Measurements from ENCODE around the gene HDAC11. TPM values are rescaled to one million over a fixed set of nuclear protein-coding genes. Genes with fewer than 3 reads are reported as not detected.
A peak's percentile ranks its signal among the peaks of the same experiment; 100 is the strongest.

HDAC11 gene
- total and polyA plus RNA-seq, 2 of the 13 experiments (the other 11 are each of a cell fraction or from before 2014, with no cell fraction given): 13.7 to 33.1 TPM

GRCh38 chr3:13457593-13457992 lies 22.5 kb upstream of the HDAC11 start:
- Histone ChIP-seq H4K20me1 (ENCODE audit: insufficient read depth, low read length) (no peaks in the 10 kb centered on the region), H3K9me3 (ENCODE audit: low read length) (no peaks in the 10 kb centered on the region), H3K4me1 (ENCODE audit: insufficient read depth, low read length) (peaks cover 94% of the 10 kb centered on the region), H3K9ac (ENCODE audit: insufficient read depth, low read depth, low read length) (no peak overlapping the region), H2AFZ (ENCODE audit: low read length) (no peak overlapping the region), H3K36me3 (replicated peaks in 1 of 2; ENCODE audit: control insufficient read depth in 1 of 2, insufficient read depth in 2 of 2, low read length in 2 of 2) (no peaks in the 10 kb centered on the region), H3K27me3 (ENCODE audit: control insufficient read depth in 1 of 2, insufficient read depth in 2 of 2, low read length in 2 of 2) (no peaks in the 10 kb centered on the region), H3K4me3 (replicated peaks in 1 of 3; ENCODE audit: insufficient read depth in 1 of 3, low read depth in 2 of 3, low read length in 3 of 3) (0 out of 6 replicates have a peak overlapping the region, but pooled peaks of 1 of the 3 experiments have one; percentile 23), H3K27ac (ENCODE audit: extremely low read length, insufficient read depth, low read length) (no peak overlapping the region), H3K4me2 (ENCODE audit: low read depth, low read length) (peak overlapping the region; percentile 28; the same call in 1 of the 2 replicates), H3K79me2 (ENCODE audit: insufficient read depth, low read length) (no peaks in the 10 kb centered on the region)
- intact Hi-C loops (cut with micrococcal nuclease; ENCODE audit: unreplicated experiment) (loop anchor here (10.0 kb wide), 1 partner anchor 153 kb away; no protein-coding TSS in a partner anchor), in situ Hi-C loops (cut with HindIII; ENCODE audit: extremely low pct_ligation_motif_present, low pct_unique_long_range_greater_than_20kb) (no loop called here)
- ChIA-PET CTCF (ENCODE audit: low intra/inter-chr PET ratio, low total read pairs) (no interaction called here), POLR2A (no interaction called here)
- FAIRE-seq: no peak
- no peak for ATAC-seq
- WGBS (ENCODE audit: low lambda C conversion rate): 33% methylated on average over 4 of the region's 4 CpGs
- no TSS peak for BruUV-seq (replicated peaks)
- DNase-seq (ENCODE audit: low spot score): peak; percentile 39
- TF ChIP-seq KDM1A (CRISPR knock-in tag; IDR thresholded peaks at IDR 0.05): no peak
- no peak for TF ChIP-seq ZNF280B (CRISPR knock-in tag; IDR thresholded peaks at IDR 0.05; ENCODE audit: borderline replicate concordance)
- no peak for TF ChIP-seq ZNF180 (CRISPR knock-in tag; IDR thresholded peaks at IDR 0.05; ENCODE audit: borderline replicate concordance, low read depth)
- no peak for TF ChIP-seq ZNF768 (CRISPR knock-in tag; IDR thresholded peaks at IDR 0.05)
- no peak for TF ChIP-seq ZNF737 (CRISPR knock-in tag; IDR thresholded peaks at IDR 0.05; ENCODE audit: borderline replicate concordance)
- TF ChIP-seq, protein P1, sequence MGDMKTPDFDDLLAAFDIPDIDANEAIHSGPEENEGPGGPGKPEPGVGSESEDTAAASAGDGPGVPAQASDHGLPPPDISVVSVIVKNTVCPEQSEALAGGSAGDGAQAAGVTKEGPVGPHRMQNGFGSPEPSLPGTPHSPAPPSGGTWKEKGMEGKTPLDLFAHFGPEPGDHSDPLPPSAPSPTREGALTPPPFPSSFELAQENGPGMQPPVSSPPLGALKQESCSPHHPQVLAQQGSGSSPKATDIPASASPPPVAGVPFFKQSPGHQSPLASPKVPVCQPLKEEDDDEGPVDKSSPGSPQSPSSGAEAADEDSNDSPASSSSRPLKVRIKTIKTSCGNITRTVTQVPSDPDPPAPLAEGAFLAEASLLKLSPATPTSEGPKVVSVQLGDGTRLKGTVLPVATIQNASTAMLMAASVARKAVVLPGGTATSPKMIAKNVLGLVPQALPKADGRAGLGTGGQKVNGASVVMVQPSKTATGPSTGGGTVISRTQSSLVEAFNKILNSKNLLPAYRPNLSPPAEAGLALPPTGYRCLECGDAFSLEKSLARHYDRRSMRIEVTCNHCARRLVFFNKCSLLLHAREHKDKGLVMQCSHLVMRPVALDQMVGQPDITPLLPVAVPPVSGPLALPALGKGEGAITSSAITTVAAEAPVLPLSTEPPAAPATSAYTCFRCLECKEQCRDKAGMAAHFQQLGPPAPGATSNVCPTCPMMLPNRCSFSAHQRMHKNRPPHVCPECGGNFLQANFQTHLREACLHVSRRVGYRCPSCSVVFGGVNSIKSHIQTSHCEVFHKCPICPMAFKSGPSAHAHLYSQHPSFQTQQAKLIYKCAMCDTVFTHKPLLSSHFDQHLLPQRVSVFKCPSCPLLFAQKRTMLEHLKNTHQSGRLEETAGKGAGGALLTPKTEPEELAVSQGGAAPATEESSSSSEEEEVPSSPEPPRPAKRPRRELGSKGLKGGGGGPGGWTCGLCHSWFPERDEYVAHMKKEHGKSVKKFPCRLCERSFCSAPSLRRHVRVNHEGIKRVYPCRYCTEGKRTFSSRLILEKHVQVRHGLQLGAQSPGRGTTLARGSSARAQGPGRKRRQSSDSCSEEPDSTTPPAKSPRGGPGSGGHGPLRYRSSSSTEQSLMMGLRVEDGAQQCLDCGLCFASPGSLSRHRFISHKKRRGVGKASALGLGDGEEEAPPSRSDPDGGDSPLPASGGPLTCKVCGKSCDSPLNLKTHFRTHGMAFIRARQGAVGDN (CRISPR knock-in tag; IDR thresholded peaks at IDR 0.05): no peak
- TF ChIP-seq, protein P2, sequence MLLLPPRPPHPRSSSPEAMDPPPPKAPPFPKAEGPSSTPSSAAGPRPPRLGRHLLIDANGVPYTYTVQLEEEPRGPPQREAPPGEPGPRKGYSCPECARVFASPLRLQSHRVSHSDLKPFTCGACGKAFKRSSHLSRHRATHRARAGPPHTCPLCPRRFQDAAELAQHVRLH (CRISPR knock-in tag; IDR thresholded peaks at IDR 0.05; ENCODE audit: borderline replicate concordance, low read depth): no peak
- TF ChIP-seq, protein P3, sequence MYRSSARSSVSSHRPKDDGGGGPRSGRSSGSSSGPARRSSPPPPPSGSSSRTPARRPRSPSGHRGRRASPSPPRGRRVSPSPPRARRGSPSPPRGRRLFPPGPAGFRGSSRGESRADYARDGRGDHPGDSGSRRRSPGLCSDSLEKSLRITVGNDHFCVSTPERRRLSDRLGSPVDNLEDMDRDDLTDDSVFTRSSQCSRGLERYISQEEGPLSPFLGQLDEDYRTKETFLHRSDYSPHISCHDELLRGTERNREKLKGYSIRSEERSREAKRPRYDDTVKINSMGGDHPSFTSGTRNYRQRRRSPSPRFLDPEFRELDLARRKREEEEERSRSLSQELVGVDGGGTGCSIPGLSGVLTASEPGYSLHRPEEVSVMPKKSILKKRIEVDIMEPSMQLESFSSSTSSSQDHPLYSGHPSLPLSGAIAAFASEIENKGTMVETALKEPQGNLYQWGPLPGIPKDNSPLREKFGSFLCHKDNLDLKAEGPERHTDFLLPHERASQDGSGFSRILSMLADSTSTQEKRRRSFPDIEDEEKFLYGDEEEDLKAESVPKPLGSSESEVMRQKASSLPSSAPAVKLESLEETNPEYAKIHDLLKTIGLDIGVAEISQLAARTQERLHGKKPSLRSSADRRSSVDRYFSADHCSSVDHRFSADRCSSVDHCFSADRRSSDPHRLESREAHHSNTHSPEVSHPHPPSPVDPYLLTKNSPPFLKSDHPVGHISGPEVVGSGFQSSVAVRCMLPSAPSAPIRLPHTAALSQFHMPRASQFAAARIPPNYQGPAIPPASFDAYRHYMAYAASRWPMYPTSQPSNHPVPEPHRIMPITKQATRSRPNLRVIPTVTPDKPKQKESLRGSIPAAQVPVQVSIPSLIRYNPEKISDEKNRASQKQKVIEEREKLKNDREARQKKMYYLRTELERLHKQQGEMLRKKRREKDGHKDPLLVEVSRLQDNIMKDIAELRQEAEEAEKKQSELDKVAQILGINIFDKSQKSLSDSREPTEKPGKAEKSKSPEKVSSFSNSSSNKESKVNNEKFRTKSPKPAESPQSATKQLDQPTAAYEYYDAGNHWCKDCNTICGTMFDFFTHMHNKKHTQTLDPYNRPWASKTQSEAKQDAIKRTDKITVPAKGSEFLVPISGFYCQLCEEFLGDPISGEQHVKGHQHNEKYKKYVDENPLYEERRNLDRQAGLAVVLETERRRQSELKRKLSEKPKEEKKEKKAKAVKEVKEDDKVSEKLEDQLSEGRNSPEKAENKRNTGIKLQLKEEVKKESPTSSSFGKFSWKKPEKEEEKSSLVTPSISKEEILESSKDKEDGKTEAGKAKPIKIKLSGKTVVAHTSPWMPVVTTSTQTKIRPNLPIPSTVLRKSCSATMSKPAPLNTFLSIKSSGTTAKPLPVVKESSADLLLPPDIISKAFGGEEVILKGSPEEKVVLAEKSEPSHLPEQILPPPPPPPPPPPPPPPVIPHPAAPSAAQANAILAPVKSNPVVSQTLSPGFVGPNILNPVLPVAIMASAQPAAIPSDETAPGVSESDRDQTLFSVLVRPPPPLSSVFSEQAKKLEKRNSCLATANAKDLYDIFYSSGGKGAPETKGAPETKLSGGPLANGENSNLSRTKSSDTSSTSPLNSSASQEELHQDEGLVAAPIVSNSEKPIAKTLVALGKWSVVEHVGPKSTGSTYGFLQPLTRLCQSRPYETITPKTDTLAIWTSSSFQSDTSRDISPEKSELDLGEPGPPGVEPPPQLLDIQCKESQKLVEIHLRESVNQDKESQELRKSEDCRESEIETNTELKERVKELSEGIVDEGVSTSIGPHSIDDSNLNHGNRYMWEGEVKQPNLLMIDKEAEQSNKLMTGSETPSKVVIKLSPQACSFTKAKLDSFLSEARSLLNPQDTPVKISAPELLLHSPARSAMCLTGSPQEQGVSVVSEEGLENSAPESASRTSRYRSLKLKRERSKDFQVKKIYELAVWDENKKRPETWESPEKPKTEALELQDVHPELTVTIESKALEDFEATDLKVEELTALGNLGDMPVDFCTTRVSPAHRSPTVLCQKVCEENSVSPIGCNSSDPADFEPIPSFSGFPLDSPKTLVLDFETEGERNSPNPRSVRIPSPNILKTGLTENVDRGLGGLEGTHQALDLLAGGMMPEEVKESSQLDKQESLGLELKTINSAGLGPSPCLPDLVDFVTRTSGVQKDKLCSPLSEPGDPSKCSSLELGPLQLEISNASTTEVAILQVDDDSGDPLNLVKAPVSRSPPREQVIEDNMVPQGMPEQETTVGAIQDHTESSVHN (CRISPR knock-in tag; IDR thresholded peaks at IDR 0.05): no peak
- 0 out of 2 replicates have a peak, but pooled peaks have one; percentile 9 for TF ChIP-seq ZNF644 (CRISPR knock-in tag; IDR thresholded peaks at IDR 0.05; ENCODE audit: low read depth)
- TF ChIP-seq YEATS4 (CRISPR knock-in tag; IDR thresholded peaks at IDR 0.05; ENCODE audit: borderline replicate concordance): no peak

Data from HepG2 (cell line).